Stimulated activated CD4-positive, alpha-beta T cell treated with anti-CD3 and anti-CD28 coated beads, Interleukin-4, amount 100 ng/mL, for 24 hours (primary cell): ENCODE measurements around the gene RAB11FIP3.

Source experiments
- DNase-seq: peaks from one replicate; pipeline ENCODE4 v3.0.0-alpha.2; 2020

Gene RAB11FIP3

GRCh38 chr16:569445-570254 lies 144.2 kb downstream of the RAB11FIP3 start, which contains the start of gene PIGQ:
Gene PIGQ (plus strand): TSS chr16:569968. CDS start chr16:574075, 4,107 bp downstream.
- peak; percentile 63 for DNase-seq
